Smooth muscle cell (in vitro differentiated cells): ENCODE data around the gene FAM229B. TPM values are rescaled to one million over a fixed set of nuclear protein-coding genes. Genes with fewer than 3 reads are reported as not detected.
A peak's percentile ranks its signal among the peaks of the same experiment; 100 is the strongest.

Experiments used
- DNase-seq: peaks from one replicate; lab custom pipeline; 2025; ENCODE audit not compliant: unreplicated experiment; lab: John Stamatoyannopoulos, UW
- H2AFZ ChIP-seq: fragments of 200-600 bp; sonication (generic); 2 replicates; pipeline ENCODE4 v1.6.0; 2016; ENCODE audit warnings: antibody characterized with exemption, low read depth, mild to moderate bottlenecking
- H3F3A ChIP-seq: fragments of 200-600 bp; sonication (generic); 2 replicates; pipeline ENCODE4 v1.6.0; 2017; ENCODE audit warnings: antibody characterized with exemption, low read depth
- H3K27ac ChIP-seq: fragments of 200-600 bp; sonication (generic); 2 replicates; pipeline ENCODE4 v1.5.1; 2016; ENCODE audit warnings: low read depth, mild to moderate bottlenecking
- H3K27me3 ChIP-seq: fragments of 200-600 bp; sonication (generic); 2 replicates; pipeline ENCODE4 v1.6.1; 2016; ENCODE audit warnings: low read depth, mild to moderate bottlenecking
- H3K36me3 ChIP-seq: fragments of 200-600 bp; sonication (generic); 2 replicates; pipeline ENCODE4 v1.5.1; 2016; ENCODE audit warnings: low read depth
- H3K4me1 ChIP-seq: fragments of 200-600 bp; sonication (generic); 2 replicates; pipeline ENCODE4 v1.5.1; 2016; ENCODE audit warnings: low read depth
- H3K4me2 ChIP-seq: fragments of 200-600 bp; sonication (generic); 2 replicates; pipeline ENCODE4 v1.6.0; 2016; ENCODE audit warnings: mild to moderate bottlenecking
- H3K4me3 ChIP-seq: fragments of 200-600 bp; sonication (generic); 2 replicates; pipeline ENCODE4 v1.5.1; 2016; ENCODE audit warnings: mild to moderate bottlenecking
- H3K79me2 ChIP-seq: fragments of 200-600 bp; sonication (generic); 2 replicates; pipeline ENCODE4 v1.6.0; 2016; ENCODE audit warnings: low read depth, mild to moderate bottlenecking
- H3K9ac ChIP-seq: fragments of 200-600 bp; sonication (generic); 2 replicates; pipeline ENCODE4 v1.6.0; 2016; ENCODE audit warnings: low read depth
- H3K9me3 ChIP-seq: fragments of 200-600 bp; sonication (generic); replicated peaks from 2 replicates; pipeline ENCODE4 v1.5.1; 2016; ENCODE audit warnings: low read depth
- H4K20me1 ChIP-seq: fragments of 200-600 bp; sonication (generic); 2 replicates; pipeline ENCODE4 v1.6.0; 2016; ENCODE audit warnings: low read depth
- CTCF ChIP-seq: fragments of 200-600 bp; sonication (generic); IDR thresholded peaks from 2 replicates; pipeline ENCODE4 v1.5.1; 2017; ENCODE audit warnings: borderline replicate concordance, mild to moderate bottlenecking, antibody characterized with exemption; ENCODE audit not compliant: insufficient read depth, poor library complexity, severe bottlenecking
- whole genome bisulfite sequencing: methylation state at CpG from one replicate; pipeline ENCODE4 v1.1.7; 2016; ENCODE audit warnings: low lambda C conversion rate; 5-methylcytosine and 5-hydroxymethylcytosine counted together
- polyA plus RNA-seq: library from polyadenylated mRNA; unstranded; fragments of >200 nt; fragmentation: Nextera tagmentation; extraction: Ambion mirVana; gene quantifications from 2 replicates; pipeline ENCODE4 v1.2.1, GENCODE V29; 2016
- total RNA-seq: library from RNA; depleted of rRNA; stranded (reverse); fragments of >200 nt; gene quantifications from 2 replicates; pipeline ENCODE4 v1.2.3, GENCODE V29; 2014

Gene FAM229B
- total and polyA plus RNA-seq, 2 experiments from 2014 or later = 20.7 to 42.7 TPM

- no peak for DNase-seq
- no peak for TF ChIP-seq CTCF
- H3K36me3 ChIP-seq = peaks cover 13% of the 10 kb centered on the region
- H3K79me2 ChIP-seq = no peaks in the 10 kb centered on the region
- H3K4me2 ChIP-seq = no peak overlapping the region
- no peak overlapping the region for H2AFZ ChIP-seq
- no peaks in the 10 kb centered on the region for H3F3A ChIP-seq
- H3K9me3 ChIP-seq = no peaks in the 10 kb centered on the region
- H3K4me3 ChIP-seq = no peak overlapping the region
- WGBS = 95% methylated on average over 4 of the region's 4 CpGs
- no peaks in the 10 kb centered on the region for H3K27me3 ChIP-seq
- H4K20me1 ChIP-seq = no peaks in the 10 kb centered on the region
- no peak overlapping the region for H3K9ac ChIP-seq
- H3K4me1 ChIP-seq = peaks cover 6% of the 10 kb centered on the region
- no peak overlapping the region for H3K27ac ChIP-seq
Measured at GRCh38 chr6:112081569-112081968, 5.8 kb upstream of the FAM229B start.

GRCh38 chr6:112085286-112086065 lies 1.9 kb upstream of the FAM229B start:
- Histone ChIP-seq H3K79me2 (no peaks in the 10 kb centered on the region), H3K4me1 (peaks cover 6% of the 10 kb centered on the region), H3K27me3 (peaks cover 10% of the 10 kb centered on the region), H3K9ac (no peak overlapping the region), H3F3A (no peaks in the 10 kb centered on the region), H3K9me3 (no peaks in the 10 kb centered on the region), H3K36me3 (peaks cover 3% of the 10 kb centered on the region), H3K27ac (no peak overlapping the region), H4K20me1 (no peaks in the 10 kb centered on the region), H3K4me2 (no peak overlapping the region), H2AFZ (no peak overlapping the region), H3K4me3 (no peak overlapping the region)
- no peak for DNase-seq
- 92% methylated on average over 8 of the region's 8 CpGs for WGBS
- TF ChIP-seq CTCF = no peak

- no peak for DNase-seq
- peak; percentile 15 for TF ChIP-seq CTCF
- H3K27me3 ChIP-seq = peaks cover 22% of the 10 kb centered on the region
Measured at GRCh38 chr6:112086744-112087135, 651 bp upstream of the FAM229B start.

GRCh38 chr6:112087916-112088315 lies 525 bp downstream of the FAM229B start:
- Histone ChIP-seq H3K36me3 (no peaks in the 10 kb centered on the region), H3K9ac (peak overlapping the region; percentile 72), H3K4me2 (peak overlapping the region; percentile 90), H3K27me3 (peaks cover 24% of the 10 kb centered on the region), H2AFZ (peak overlapping the region; percentile 94), H3F3A (no peaks in the 10 kb centered on the region), H4K20me1 (no peaks in the 10 kb centered on the region), H3K9me3 (no peaks in the 10 kb centered on the region), H3K4me3 (peak overlapping the region; percentile 62), H3K27ac (peak overlapping the region; percentile 77), H3K4me1 (peaks cover 6% of the 10 kb centered on the region), H3K79me2 (no peaks in the 10 kb centered on the region)
- no peak for DNase-seq
- no peak for TF ChIP-seq CTCF
- 34% methylated on average over 7 of the region's 7 CpGs for WGBS

More at GRCh38 chr6:112086744-112087135, 651 bp upstream of the FAM229B start:
- Histone ChIP-seq H3K9me3 (no peaks in the 10 kb centered on the region), H3K27ac (peak overlapping the region; percentile 77), H3K4me1 (peaks cover 6% of the 10 kb centered on the region), H3F3A (no peaks in the 10 kb centered on the region), H4K20me1 (no peaks in the 10 kb centered on the region), H3K4me3 (peak overlapping the region; percentile 62), H3K36me3 (no peaks in the 10 kb centered on the region), H3K9ac (peak overlapping the region; percentile 72), H2AFZ (peak overlapping the region; percentile 94), H3K79me2 (no peaks in the 10 kb centered on the region), H3K4me2 (peak overlapping the region; percentile 90)
- WGBS = under 1% methylated on average over 8 of the region's 8 CpGs
